Measurements from ENCODE around the gene COG7.

DNA sequence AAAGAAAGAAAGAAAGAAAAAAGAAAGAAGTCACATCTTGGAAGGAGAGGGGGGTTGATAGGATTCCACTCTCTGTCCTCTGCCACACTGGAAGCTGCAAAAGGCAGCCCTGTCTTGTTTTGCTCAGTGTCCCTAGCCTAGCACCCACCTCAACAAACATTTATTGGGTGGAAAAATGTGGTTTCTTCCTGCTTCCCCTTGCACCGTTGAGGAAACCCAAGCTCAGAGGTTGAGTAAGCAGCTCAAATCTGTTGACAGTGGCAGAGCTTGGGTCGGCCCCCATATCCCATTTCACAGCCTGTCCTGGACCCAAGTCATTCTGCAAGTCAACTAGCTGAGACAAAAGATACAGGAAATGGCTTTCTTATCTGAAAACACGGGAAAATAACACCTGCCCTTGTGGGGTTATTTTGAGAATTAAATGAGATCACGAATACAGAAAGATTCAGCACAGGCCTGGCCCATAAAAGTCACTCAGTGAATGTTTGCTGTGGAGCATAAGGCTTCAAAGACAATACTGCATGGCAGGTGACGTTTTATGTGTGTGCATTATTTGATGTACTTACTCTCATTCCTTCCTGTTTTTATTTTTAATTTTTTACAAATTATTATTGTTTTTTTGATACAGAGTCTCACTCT is 87.3 kb downstream of the COG7 start:
- TF ChIP-seq, protein P1, sequence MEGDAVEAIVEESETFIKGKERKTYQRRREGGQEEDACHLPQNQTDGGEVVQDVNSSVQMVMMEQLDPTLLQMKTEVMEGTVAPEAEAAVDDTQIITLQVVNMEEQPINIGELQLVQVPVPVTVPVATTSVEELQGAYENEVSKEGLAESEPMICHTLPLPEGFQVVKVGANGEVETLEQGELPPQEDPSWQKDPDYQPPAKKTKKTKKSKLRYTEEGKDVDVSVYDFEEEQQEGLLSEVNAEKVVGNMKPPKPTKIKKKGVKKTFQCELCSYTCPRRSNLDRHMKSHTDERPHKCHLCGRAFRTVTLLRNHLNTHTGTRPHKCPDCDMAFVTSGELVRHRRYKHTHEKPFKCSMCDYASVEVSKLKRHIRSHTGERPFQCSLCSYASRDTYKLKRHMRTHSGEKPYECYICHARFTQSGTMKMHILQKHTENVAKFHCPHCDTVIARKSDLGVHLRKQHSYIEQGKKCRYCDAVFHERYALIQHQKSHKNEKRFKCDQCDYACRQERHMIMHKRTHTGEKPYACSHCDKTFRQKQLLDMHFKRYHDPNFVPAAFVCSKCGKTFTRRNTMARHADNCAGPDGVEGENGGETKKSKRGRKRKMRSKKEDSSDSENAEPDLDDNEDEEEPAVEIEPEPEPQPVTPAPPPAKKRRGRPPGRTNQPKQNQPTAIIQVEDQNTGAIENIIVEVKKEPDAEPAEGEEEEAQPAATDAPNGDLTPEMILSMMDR (IDR thresholded peaks at IDR 0.05), result no peak
- no peak for TF ChIP-seq POLR2A (IDR thresholded peaks at IDR 0.05)

Data from testis (tissue), 2 donors.